Measurements from ENCODE around the gene IGIP. TPM values are rescaled to one million over a fixed set of nuclear protein-coding genes. Genes with fewer than 3 reads are reported as not detected.

IGIP gene
- polyA plus RNA-seq, 1 donor (not counting 4 experiments of a cell fraction or from before 2014, with no cell fraction given): 1.5 TPM

DNA sequence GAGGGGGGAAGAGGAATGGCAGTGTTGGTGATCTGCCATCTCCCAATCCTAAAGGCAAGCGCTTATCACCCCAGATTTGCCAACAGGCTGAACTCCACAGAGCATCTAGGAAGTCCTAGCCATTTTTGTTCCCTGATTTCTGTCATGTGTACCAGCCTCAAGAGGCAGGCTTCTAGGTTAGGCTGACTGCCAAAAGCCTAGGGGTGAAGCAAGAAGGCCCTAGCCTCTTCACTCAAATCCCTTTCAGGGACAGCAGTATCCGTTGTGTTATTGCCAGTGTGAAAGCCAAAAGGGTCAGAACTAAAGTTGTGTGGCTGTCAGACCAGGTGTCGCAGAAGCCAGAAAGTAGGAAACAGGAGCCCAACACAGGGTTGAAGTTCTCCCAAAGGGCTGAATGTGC is 14.7 kb downstream of the IGIP start:
- no peak for FAIRE-seq
- no peak for DNase-seq (ENCODE audit: low read depth, low spot score)
- H3K9ac ChIP-seq (ENCODE audit: control insufficient read depth, extremely low read depth, insufficient read depth, low read length): no peak overlapping the region
- peaks cover under 1% of the 10 kb centered on the region for H3K4me1 ChIP-seq (ENCODE audit: control insufficient read depth, extremely low read depth, insufficient read depth, low read length)
- H3K9me1 ChIP-seq (ENCODE audit: control insufficient read depth, extremely low read depth, insufficient read depth, low read length): no peaks in the 10 kb centered on the region
- H3K79me2 ChIP-seq (ENCODE audit: control insufficient read depth, insufficient read depth, low read length): no peaks in the 10 kb centered on the region
- TF ChIP-seq, protein P1, sequence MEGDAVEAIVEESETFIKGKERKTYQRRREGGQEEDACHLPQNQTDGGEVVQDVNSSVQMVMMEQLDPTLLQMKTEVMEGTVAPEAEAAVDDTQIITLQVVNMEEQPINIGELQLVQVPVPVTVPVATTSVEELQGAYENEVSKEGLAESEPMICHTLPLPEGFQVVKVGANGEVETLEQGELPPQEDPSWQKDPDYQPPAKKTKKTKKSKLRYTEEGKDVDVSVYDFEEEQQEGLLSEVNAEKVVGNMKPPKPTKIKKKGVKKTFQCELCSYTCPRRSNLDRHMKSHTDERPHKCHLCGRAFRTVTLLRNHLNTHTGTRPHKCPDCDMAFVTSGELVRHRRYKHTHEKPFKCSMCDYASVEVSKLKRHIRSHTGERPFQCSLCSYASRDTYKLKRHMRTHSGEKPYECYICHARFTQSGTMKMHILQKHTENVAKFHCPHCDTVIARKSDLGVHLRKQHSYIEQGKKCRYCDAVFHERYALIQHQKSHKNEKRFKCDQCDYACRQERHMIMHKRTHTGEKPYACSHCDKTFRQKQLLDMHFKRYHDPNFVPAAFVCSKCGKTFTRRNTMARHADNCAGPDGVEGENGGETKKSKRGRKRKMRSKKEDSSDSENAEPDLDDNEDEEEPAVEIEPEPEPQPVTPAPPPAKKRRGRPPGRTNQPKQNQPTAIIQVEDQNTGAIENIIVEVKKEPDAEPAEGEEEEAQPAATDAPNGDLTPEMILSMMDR (optimal IDR thresholded peaks at IDR 0.05 in 1 of 3, IDR thresholded peaks at IDR 0.05 in 1 of 3, conservative IDR thresholded peaks at IDR 0.05 in 1 of 3; ENCODE audit: extremely low read depth in 1 of 3, insufficient read depth in 2 of 3, low read length in 3 of 3): no peak
- no peak for TF ChIP-seq EZH2 (IDR thresholded peaks at IDR 0.05; ENCODE audit: low read length)
- H2AFZ ChIP-seq (ENCODE audit: control insufficient read depth, low read length): no peak overlapping the region
- H4K20me1 ChIP-seq (ENCODE audit: control insufficient read depth, extremely low read depth, insufficient read depth, low read length): peaks cover 7% of the 10 kb centered on the region
- dilution Hi-C loops (cut with MboI; ENCODE audit: extremely low pct_ligation_motif_present, low sequenced_read_pairs): no loop called here
- H3K4me3 ChIP-seq (ENCODE audit: control insufficient read depth in 2 of 3, extremely low read depth in 1 of 3, insufficient read depth in 2 of 3, low read depth in 1 of 3, low read length in 3 of 3): no peak overlapping the region
- H3K36me3 ChIP-seq (ENCODE audit: control insufficient read depth in 2 of 2, extremely low read depth in 1 of 2, insufficient read depth in 2 of 2, low read length in 2 of 2): no peaks in the 10 kb centered on the region
- no peaks in the 10 kb centered on the region for H3K27me3 ChIP-seq (ENCODE audit: control insufficient read depth, extremely low read depth, insufficient read depth, low read length)
- no peaks in the 10 kb centered on the region for H3K9me3 ChIP-seq (ENCODE audit: control insufficient read depth, low read depth, low read length)
- H3K27ac ChIP-seq (ENCODE audit: control insufficient read depth, insufficient read depth, low read length): no peak overlapping the region
- H3K4me2 ChIP-seq (ENCODE audit: control insufficient read depth, extremely low read depth, insufficient read depth, low read depth, low read length): no peak overlapping the region

DNA sequence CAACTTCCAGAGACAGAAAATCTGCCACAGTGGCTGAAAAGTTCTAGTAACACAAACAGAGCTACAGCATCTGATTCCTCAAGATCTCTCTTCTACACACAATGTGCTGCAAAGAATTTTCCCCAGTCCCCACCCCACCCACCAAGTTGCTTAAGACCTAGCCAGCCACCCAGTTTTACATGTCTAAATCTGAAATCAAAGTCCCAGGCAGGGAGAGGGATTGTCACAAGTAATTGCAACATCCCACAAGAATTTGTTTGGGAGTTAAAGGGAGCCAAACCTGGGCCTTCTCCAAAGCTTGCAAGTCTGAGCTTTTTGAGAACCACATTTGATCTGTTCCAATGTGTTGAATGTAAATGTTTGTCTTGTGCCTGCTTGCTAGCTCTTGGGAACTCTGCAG is 15.5 kb downstream of the IGIP start:
- Histone ChIP-seq H3K4me1 (ENCODE audit: control insufficient read depth, extremely low read depth, insufficient read depth, low read length) (peaks cover 7% of the 10 kb centered on the region), H3K4me3 (ENCODE audit: control insufficient read depth in 2 of 3, extremely low read depth in 1 of 3, insufficient read depth in 2 of 3, low read depth in 1 of 3, low read length in 3 of 3) (no peak overlapping the region), H3K9me1 (ENCODE audit: control insufficient read depth, extremely low read depth, insufficient read depth, low read length) (no peaks in the 10 kb centered on the region), H3K27ac (ENCODE audit: control insufficient read depth, insufficient read depth, low read length) (no peak overlapping the region), H4K20me1 (ENCODE audit: control insufficient read depth, extremely low read depth, insufficient read depth, low read length) (peaks cover 7% of the 10 kb centered on the region), H3K79me2 (ENCODE audit: control insufficient read depth, insufficient read depth, low read length) (no peaks in the 10 kb centered on the region), H3K27me3 (ENCODE audit: control insufficient read depth, extremely low read depth, insufficient read depth, low read length) (no peaks in the 10 kb centered on the region), H3K4me2 (ENCODE audit: control insufficient read depth, extremely low read depth, insufficient read depth, low read depth, low read length) (no peak overlapping the region), H3K9ac (ENCODE audit: control insufficient read depth, extremely low read depth, insufficient read depth, low read length) (no peak overlapping the region), H3K9me3 (ENCODE audit: control insufficient read depth, low read depth, low read length) (no peaks in the 10 kb centered on the region), H2AFZ (ENCODE audit: control insufficient read depth, low read length) (no peak overlapping the region), H3K36me3 (ENCODE audit: control insufficient read depth in 2 of 2, extremely low read depth in 1 of 2, insufficient read depth in 2 of 2, low read length in 2 of 2) (no peaks in the 10 kb centered on the region)
- no peak for TF ChIP-seq EZH2 (IDR thresholded peaks at IDR 0.05; ENCODE audit: low read length)
- TF ChIP-seq, protein P1 (optimal IDR thresholded peaks at IDR 0.05 in 1 of 3, IDR thresholded peaks at IDR 0.05 in 1 of 3, conservative IDR thresholded peaks at IDR 0.05 in 1 of 3; ENCODE audit: extremely low read depth in 1 of 3, insufficient read depth in 2 of 3, low read length in 3 of 3): no peak
- FAIRE-seq (no peak), DNase-seq (ENCODE audit: low read depth, low spot score) (no peak)
- dilution Hi-C loops (cut with MboI; ENCODE audit: extremely low pct_ligation_motif_present, low sequenced_read_pairs): no loop called here
